SJSA1 (cell line): Measurements from ENCODE around the gene GGA1. TPM values are rescaled to one million over a fixed set of nuclear protein-coding genes. Genes with fewer than 3 reads are reported as not detected.

Experiments
- DNase-seq, 2 experiments: peaks; one replicate each; pipeline ENCODE4 v3.0.0-alpha.2; 2015 to 2020; ENCODE audit warnings: low spot score in 2 of 2, low read depth in 1 of 2
- H3K27ac ChIP-seq: fragments of 250-450 bp; sonication (Bioruptor Pico); 2 replicates; pipeline ENCODE4 v1.5.1; 2020; ENCODE audit warnings: mild to moderate bottlenecking, moderate library complexity
- H3K27me3 ChIP-seq: fragments of 250-450 bp; sonication (Bioruptor Pico); replicated peaks from 2 replicates; pipeline ENCODE4 v1.5.1; 2020; ENCODE audit warnings: mild to moderate bottlenecking, moderate library complexity
- H3K36me3 ChIP-seq: fragments of 250-450 bp; sonication (Bioruptor Pico); 2 replicates; pipeline ENCODE4 v1.5.1; 2020; ENCODE audit warnings: mild to moderate bottlenecking
- H3K4me1 ChIP-seq: fragments of 250-450 bp; sonication (Bioruptor Pico); replicated peaks from 2 replicates; pipeline ENCODE4 v1.6.1; 2021; ENCODE audit warnings: mild to moderate bottlenecking
- H3K4me3 ChIP-seq: fragments of 250-450 bp; sonication (Bioruptor Pico); 2 replicates; pipeline ENCODE4 v1.5.1; 2020; ENCODE audit warnings: mild to moderate bottlenecking
- H3K9me3 ChIP-seq: fragments of 250-450 bp; sonication (Bioruptor Pico); replicated peaks from 2 replicates; pipeline ENCODE4 v1.5.1; 2020; ENCODE audit warnings: mild to moderate bottlenecking
- total RNA-seq: library from RNA; depleted of rRNA; stranded (reverse); fragments of >200 nt; shearing (Covaris generic); gene quantifications from 2 replicates; pipeline ENCODE4 v1.2.3, GENCODE V29; 2014

Gene GGA1
- total RNA-seq, 1 experiment from 2014 or later = 34.9 TPM

DNA sequence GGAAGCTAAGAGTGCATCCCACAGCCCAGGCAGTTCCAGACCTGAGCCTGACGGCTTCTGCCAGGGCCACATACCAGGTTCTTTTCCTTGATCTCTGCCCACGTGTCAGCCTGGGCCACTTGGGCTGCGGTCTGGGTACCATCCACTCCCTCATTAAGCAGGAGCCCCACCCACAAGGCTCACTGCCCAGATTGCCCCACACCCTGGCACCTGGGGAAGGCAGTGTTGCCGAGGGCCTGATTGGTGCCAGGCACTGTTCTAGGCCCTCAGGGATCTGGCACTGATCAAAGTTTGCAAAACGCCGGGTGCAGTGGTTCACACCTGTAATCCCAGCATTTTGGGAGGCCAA is 15.4 kb downstream of the GGA1 start:
- DNase-seq = no peak
- no peaks in the 10 kb centered on the region for H3K4me1 ChIP-seq
- no peak overlapping the region for H3K4me3 ChIP-seq
- H3K27ac ChIP-seq = no peak overlapping the region
- H3K9me3 ChIP-seq = no peaks in the 10 kb centered on the region
- H3K36me3 ChIP-seq = peaks cover 42% of the 10 kb centered on the region
- H3K27me3 ChIP-seq = no peaks in the 10 kb centered on the region

DNA sequence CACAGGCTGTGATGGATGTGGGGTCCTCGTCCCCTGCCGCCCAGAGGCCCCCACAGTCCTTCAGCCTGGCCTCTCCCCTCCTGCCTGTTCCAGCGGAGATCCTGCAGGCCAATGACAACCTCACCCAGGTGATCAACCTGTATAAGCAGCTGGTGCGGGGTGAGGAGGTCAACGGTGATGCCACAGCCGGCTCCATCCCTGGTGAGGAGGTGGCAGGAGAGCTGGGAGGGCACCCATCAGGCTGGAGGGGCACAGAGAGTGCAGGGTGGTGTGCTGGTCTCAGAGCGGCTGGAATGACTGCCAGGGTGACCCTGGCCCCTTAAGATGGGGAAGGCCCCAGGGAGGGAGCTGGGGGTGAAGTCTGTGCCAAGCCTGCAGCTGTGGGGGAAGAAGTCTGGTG is 16.2 kb downstream of the GGA1 start:
- Histone ChIP-seq H3K4me1 (no peaks in the 10 kb centered on the region), H3K27ac (no peak overlapping the region), H3K9me3 (no peaks in the 10 kb centered on the region), H3K4me3 (no peak overlapping the region), H3K27me3 (no peaks in the 10 kb centered on the region), H3K36me3 (peaks cover 41% of the 10 kb centered on the region)
- DNase-seq = no peak

DNA sequence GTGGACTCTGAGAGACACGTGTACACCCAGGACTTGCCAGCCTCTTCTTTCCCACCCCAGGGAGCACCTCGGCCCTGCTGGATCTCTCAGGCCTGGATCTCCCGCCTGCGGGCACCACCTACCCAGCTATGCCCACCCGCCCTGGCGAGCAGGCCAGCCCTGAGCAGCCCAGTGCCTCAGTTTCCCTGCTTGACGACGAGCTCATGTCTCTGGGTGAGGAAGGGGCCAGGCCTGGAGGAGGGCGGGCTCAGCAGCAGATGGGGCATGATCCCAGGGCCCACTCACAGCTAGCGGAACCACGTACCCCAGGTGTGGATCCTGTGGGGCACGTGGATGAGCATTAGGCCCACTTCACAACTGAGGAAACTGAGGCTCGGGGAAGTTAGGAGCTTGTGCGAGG is 17.1 kb downstream of the GGA1 start:
- no peaks in the 10 kb centered on the region for H3K9me3 ChIP-seq
- H3K36me3 ChIP-seq = peaks cover 35% of the 10 kb centered on the region
- DNase-seq = no peak
- no peak overlapping the region for H3K27ac ChIP-seq
- H3K4me3 ChIP-seq = no peak overlapping the region
- no peaks in the 10 kb centered on the region for H3K27me3 ChIP-seq
- no peaks in the 10 kb centered on the region for H3K4me1 ChIP-seq

DNA sequence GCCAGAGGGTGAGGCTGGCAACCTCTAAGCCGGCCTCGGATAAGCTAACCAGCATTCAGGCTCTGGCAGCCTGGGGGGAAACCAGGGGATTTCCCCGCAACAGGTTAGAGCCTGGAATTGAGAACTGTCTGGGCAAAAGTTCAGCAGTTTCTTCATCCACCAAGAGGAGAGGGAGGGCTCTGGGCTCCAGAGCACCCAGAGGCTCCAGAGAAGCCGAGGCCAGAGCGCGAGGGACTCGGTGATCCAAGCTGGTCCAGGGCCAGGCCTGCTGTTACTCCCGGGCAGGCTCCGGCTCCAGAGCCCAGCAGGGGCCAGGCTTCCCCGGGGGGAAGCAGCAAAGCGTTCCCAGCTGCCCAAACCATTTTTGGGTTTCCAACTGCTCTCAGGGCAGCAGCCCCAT is 17.5 kb downstream of the GGA1 start:
- Histone ChIP-seq H3K4me1 (no peaks in the 10 kb centered on the region), H3K27ac (no peak overlapping the region), H3K9me3 (no peaks in the 10 kb centered on the region), H3K36me3 (peaks cover 33% of the 10 kb centered on the region), H3K27me3 (no peaks in the 10 kb centered on the region), H3K4me3 (no peak overlapping the region)
- DNase-seq = no peak

DNA sequence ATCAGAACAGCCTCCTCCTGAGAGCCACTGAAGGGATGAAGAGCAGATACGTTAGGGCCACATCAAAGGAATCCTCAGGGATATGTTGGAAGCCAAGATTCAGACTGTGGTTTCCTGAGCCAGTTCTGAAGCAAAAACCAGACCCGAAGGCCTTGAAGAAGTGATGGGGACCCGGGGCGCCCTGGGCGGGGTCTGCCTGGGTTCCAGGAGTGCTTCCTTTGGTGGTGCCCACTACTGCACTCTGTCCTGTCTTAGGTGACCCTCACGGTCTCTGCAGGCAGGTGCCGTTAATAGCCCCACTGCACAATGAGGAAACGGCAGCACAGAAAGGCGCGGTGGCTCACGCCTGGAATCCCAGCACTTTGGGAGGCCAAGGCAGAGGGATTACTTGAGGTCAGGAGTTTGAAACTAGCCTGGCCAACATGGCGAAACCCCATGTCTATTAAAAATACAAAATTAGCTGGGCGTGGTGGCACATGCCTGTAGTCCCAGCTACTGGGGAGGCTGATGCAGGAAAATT is 18.0 kb downstream of the GGA1 start:
- H3K9me3 ChIP-seq = no peaks in the 10 kb centered on the region
- no peak overlapping the region for H3K27ac ChIP-seq
- DNase-seq = no peak
- H3K4me1 ChIP-seq = no peaks in the 10 kb centered on the region
- H3K36me3 ChIP-seq = peaks cover 29% of the 10 kb centered on the region
- no peak overlapping the region for H3K4me3 ChIP-seq
- no peaks in the 10 kb centered on the region for H3K27me3 ChIP-seq

DNA sequence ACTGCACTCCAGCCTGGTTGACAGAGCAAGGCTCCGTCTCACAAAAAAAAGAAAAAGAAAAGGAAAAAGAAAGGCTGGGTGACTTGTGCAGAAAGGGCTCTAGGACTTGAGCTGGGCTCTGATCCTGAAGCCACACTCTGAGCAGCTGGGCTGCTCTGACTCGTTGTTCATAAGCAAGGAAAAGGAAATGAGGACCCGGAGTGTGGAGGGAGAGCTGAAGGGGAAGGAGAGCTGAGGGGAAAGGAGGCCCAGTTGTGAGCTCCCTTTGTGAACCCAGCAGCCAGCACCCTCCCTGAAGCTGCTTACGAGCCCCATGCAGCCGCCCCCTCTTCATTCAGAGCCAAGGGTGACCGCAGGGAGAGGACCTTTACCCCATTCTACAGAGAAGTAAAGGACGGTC is 18.5 kb downstream of the GGA1 start:
- Histone ChIP-seq H3K27me3 (no peaks in the 10 kb centered on the region), H3K27ac (no peak overlapping the region), H3K4me1 (no peaks in the 10 kb centered on the region), H3K9me3 (no peaks in the 10 kb centered on the region), H3K36me3 (peaks cover 32% of the 10 kb centered on the region), H3K4me3 (no peak overlapping the region)
- no peak for DNase-seq

DNA sequence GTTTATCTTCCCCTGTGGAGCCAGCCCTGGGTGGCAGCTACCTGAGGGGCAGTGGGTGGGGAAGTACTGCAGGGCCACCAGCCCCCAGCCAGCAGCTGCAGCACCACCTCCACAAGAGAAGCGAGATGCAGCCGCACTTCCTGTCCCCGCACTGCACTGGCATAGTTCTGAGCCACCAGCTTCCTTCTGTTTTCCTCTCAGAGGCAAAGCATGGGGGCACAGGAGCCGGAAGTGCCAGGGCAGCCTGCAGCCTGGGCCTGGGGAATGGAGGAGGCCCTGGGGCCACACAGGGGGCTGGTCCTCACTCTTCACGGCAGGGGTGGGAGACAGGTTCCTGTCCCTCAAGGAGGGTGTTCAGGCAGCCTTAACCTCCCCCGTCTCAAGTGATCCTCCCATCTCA is 18.9 kb downstream of the GGA1 start:
- Histone ChIP-seq H3K4me1 (no peaks in the 10 kb centered on the region), H3K36me3 (peaks cover 34% of the 10 kb centered on the region), H3K9me3 (no peaks in the 10 kb centered on the region), H3K27ac (no peak overlapping the region), H3K27me3 (no peaks in the 10 kb centered on the region), H3K4me3 (no peak overlapping the region)
- no peak for DNase-seq

DNA sequence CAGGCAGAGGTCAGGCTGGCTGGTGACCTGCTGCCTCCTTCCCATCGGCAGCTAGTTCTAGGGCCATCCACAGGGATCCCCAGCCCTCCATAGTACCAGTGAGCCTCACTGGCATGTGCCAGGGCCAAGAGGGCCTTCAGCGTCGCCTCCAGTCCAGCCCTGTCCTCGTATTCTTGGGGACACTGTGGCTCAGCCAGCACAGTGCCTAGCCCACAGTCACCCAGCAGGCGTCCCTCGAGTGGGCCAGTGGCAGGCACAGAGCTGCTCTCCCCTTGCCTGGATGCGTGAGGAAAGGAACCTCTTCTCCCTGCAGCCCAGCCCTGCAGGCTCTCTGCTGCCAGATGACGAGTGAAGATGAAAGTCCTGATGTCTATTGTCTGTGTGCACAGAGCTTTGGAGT is 20.2 kb downstream of the GGA1 start:
- no peaks in the 10 kb centered on the region for H3K9me3 ChIP-seq
- no peak overlapping the region for H3K27ac ChIP-seq
- H3K4me1 ChIP-seq = peaks cover 11% of the 10 kb centered on the region
- no peak overlapping the region for H3K4me3 ChIP-seq
- peaks cover 35% of the 10 kb centered on the region for H3K36me3 ChIP-seq
- H3K27me3 ChIP-seq = no peaks in the 10 kb centered on the region
- DNase-seq = no peak

DNA sequence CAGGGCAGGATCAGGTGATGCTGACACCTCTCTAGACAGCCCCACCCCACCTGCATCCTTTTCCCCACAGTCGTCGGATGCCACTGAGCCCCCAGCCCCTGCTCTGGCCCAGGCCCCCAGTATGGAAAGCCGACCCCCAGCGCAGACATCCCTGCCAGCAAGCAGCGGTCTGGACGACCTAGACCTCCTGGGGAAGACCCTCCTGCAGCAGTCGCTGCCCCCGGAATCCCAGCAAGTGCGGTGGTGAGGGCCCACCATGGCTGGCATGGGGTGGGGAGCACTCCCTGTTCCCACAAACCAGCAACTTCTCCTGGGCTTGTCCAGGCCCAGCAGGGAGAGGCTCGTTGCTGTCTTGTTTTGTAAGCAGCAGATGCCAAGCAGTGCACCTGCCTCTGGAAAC is 21.3 kb downstream of the GGA1 start:
- Histone ChIP-seq H3K4me1 (peaks cover 22% of the 10 kb centered on the region), H3K27me3 (no peaks in the 10 kb centered on the region), H3K27ac (no peak overlapping the region), H3K9me3 (no peaks in the 10 kb centered on the region), H3K4me3 (no peak overlapping the region), H3K36me3 (peaks cover 28% of the 10 kb centered on the region)
- no peak for DNase-seq

DNA sequence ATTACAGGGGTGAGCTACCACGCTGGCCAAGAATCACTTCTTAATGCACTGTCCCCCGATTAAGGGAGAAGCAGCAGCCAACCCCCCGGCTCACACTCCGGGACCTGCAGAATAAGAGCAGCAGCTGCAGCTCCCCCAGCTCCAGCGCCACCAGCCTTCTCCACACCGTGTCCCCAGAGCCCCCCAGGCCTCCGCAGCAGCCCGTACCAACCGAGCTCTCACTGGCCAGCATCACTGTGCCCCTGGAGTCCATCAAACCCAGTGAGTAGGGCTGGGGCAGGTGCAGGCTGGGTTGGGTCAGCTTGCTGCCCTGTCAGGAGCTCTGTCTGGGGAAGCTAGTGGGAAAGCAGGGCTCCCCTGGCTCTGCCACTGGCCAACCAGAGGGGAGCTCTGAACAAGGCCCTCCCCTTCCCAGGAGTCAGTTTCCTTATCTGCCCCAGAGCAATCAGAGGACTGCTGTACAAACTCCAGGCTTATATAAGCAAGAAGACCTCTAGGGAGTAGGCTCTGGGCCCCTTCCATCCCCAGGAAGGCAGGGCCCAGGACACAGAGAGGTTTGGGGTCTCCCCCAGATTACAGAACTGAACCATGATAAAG is 22.3 kb downstream of the GGA1 start:
- no peak overlapping the region for H3K4me3 ChIP-seq
- no peak for DNase-seq
- H3K36me3 ChIP-seq = peaks cover 18% of the 10 kb centered on the region
- H3K27me3 ChIP-seq = no peaks in the 10 kb centered on the region
- no peaks in the 10 kb centered on the region for H3K9me3 ChIP-seq
- peaks cover 23% of the 10 kb centered on the region for H3K4me1 ChIP-seq
- H3K27ac ChIP-seq = no peak overlapping the region

DNA sequence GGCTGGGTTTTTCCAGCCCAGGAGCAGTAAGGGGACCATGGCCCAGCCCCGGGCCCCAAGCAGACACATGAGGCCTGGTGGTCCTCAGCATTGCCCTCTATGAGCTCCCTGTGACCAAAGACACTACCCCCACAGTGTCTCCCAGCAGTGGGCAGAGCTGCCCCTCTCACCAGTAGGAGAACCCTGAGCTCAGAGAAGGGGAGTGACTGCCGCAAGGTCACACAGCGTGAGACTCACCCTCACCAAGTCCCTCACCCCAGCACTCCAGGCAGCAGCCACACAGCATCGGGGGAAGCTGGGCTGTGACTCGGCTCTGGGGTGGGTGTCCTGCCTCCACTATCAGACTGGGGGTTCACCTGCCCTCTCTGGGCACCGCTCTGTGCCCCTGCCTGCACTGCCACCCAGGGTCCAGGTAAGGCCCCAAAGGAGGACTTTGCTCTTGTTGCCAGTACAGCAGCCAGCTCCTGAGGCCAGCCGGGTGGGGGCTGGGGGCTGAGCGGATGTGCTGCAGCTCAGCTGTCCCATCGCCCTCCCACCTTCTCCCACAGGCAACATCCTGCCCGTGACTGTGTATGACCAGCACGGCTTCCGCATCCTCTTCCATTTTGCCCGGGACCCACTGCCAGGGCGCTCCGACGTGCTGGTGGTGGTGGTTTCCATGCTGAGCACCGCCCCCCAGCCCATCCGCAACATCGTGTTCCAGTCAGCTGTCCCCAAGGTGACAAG is 23.0 kb downstream of the GGA1 start:
- Histone ChIP-seq H3K36me3 (peaks cover 17% of the 10 kb centered on the region), H3K27me3 (no peaks in the 10 kb centered on the region), H3K27ac (no peak overlapping the region), H3K4me3 (no peak overlapping the region), H3K9me3 (no peaks in the 10 kb centered on the region), H3K4me1 (peaks cover 25% of the 10 kb centered on the region)
- DNase-seq = no peak

DNA sequence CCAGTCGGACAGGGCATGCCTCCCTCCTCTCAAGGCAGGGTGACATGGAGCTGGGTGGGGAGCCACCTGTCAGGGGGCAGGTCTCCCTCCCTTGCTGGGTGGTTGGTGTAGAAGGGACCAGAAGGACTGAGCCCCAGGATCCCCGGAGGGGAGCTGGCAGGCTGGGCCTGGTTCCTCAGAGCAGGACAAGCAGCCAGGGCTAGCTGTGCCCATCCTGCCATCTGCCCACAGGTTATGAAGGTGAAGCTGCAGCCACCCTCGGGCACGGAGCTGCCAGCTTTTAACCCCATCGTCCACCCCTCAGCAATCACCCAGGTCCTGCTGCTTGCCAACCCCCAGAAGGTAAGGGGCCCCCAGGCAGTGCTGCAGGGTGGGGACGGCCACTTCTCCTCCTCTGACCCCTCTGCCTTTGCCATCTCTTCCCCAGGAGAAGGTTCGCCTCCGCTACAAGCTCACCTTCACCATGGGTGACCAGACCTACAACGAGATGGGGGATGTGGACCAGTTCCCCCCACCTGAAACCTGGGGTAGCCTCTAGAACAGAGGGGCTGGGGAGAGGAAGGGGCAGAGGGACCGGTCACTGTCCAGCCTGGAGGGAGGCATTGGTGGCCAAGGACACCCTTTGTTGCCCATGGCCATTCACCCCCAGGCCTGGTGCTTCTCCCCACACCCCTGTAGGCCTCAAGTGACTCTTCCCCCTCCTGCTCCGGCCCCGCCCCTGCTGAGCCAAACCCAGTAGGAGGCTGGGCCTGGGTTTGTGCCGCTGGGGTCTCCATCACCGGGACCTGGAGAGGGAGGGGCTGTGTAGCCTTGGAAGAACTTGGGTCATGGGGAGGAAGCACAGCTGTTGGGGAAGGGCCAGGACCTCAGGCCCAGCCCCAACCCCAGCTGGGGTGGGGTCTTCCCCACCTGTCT is 23.8 kb downstream of the GGA1 start:
- H3K27ac ChIP-seq = peak overlapping the region; percentile 62; the same call in 1 of the 2 replicates
- peaks cover 28% of the 10 kb centered on the region for H3K4me1 ChIP-seq
- no peak for DNase-seq
- no peak overlapping the region for H3K4me3 ChIP-seq
- H3K36me3 ChIP-seq = peaks cover 17% of the 10 kb centered on the region
- no peaks in the 10 kb centered on the region for H3K27me3 ChIP-seq
- no peaks in the 10 kb centered on the region for H3K9me3 ChIP-seq

DNA sequence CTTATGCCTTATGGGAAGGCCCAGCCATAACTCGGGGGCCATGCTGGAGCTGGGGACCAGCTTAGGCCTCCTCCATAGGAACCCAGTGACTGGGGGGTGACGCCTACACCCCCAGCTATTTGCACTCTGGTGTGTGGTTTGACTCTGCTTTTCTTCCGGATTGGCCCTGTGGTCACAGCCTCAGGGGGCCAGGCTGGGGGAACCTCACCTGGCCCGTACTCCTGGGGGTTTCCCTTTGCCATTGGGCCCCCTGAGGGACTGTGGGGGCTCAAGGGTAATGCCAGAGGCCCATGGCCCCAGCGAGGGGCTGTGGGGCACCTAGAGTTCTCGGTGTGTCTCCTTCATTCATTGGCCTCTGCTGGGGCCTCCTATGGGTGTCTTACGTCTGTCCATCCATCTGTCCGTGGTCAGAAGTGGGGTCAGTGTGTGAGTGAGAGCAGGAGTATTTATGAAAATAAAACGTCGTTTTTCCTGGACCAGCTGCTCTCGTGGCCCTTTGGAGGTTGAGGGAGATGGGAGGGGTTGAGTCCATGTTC is 24.5 kb downstream of the GGA1 start:
- peaks cover 17% of the 10 kb centered on the region for H3K36me3 ChIP-seq
- no peaks in the 10 kb centered on the region for H3K9me3 ChIP-seq
- DNase-seq = no peak
- no peaks in the 10 kb centered on the region for H3K27me3 ChIP-seq
- peaks cover 28% of the 10 kb centered on the region for H3K4me1 ChIP-seq
- no peak overlapping the region for H3K4me3 ChIP-seq
- H3K27ac ChIP-seq = peak overlapping the region; percentile 62
